Stimulated activated naive CD8-positive, alpha-beta T cell treated with anti-CD3 and anti-CD28 coated beads, Interleukin-15, amount 100 ng/mL, for 72 hours (primary cell): Measurements from ENCODE around the gene FLT3LG.
A peak's percentile ranks its signal among the peaks of the same experiment; 100 is the strongest.

Source experiments
- ATAC-seq: fragments of 150-1000 bp; cut with Tn5 transposase; 2 replicates; pipeline ENCODE4 v1.10.0; 2021; ENCODE audit warnings: mild to moderate bottlenecking, moderate library complexity
- DNase-seq, 2 donors: peaks; one replicate each; pipeline ENCODE4 v3.0.0; 2021 to 2022
- H3K27ac Mint-ChIP-seq, 2 donors: one replicate each; pipeline ENCODE4 v1.8.0; 2022; ENCODE audit warnings: mild to moderate bottlenecking in 2 of 2, mixed read lengths in 2 of 2, moderate library complexity in 2 of 2
- H3K27me3 Mint-ChIP-seq: one replicate; pipeline ENCODE4 v1.8.0; 2022; ENCODE audit warnings: mixed read lengths
- H3K4me1 Mint-ChIP-seq: one replicate; pipeline ENCODE4 v1.8.0; 2022; ENCODE audit warnings: mild to moderate bottlenecking, mixed read lengths
- H3K4me3 Mint-ChIP-seq, 2 donors: one replicate each; pipeline ENCODE4 v1.8.0; 2022; ENCODE audit warnings: mild to moderate bottlenecking in 2 of 2, mixed read lengths in 2 of 2, moderate library complexity in 1 of 2
- H3K9me3 Mint-ChIP-seq, 2 donors: one replicate each; pipeline ENCODE4 v1.8.0; 2022; ENCODE audit warnings: mixed read lengths in 2 of 2

Gene FLT3LG

DNA sequence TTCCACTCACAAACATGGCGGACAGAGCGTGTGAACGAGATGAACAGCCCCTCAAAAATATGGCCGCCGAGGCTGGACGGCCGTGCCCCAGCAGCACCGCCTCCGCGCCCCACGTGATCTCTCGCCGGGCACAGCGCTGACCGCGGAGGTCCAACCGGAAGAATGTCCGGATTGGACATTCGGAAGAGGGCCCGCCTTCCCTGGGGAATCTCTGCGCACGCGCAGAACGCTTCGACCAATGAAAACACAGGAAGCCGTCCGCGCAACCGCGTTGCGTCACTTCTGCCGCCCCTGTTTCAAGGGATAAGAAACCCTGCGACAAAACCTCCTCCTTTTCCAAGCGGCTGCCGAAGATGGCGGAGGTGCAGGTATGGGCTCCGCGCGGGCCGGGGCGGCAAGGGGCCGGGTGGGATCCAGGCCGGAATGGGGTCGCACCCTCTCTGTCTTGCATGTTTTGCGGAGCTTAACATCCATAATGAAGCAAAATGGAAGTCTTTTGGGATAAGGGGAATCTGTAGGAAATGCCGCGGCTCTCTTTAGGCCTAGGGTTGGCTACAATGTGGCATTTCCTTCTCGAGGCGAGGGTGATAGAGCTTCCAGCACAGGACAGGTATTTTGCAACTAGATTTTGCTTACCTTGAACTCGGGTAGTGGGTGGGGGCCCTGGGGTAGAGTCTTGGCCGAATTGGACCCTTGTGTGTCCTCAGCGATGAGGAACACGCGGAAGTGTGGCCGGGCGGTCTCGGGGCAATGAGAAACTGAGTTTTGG is 13.4 kb downstream of the FLT3LG start, which contains the start of gene RPL13A:
Gene RPL13A, plus strand, starts transcription at position 332 of the 769 bp plus-strand sequence. Its CDS starts 22 bp downstream, at position 354.
- no peaks in the 10 kb centered on the region for H3K9me3 Mint-ChIP-seq
- DNase-seq, result peak; percentile 100
- H3K4me3 Mint-ChIP-seq, result peak within 1 kb of the TSS; percentile 98 to 100
- ATAC-seq, result peak; percentile 93
- H3K27me3 Mint-ChIP-seq, result no peaks in the 10 kb centered on the region
- H3K4me1 Mint-ChIP-seq, result peaks cover 72% of the 10 kb centered on the region
- peak within 1 kb of the TSS; percentile 99 to 100 for H3K27ac Mint-ChIP-seq

DNA sequence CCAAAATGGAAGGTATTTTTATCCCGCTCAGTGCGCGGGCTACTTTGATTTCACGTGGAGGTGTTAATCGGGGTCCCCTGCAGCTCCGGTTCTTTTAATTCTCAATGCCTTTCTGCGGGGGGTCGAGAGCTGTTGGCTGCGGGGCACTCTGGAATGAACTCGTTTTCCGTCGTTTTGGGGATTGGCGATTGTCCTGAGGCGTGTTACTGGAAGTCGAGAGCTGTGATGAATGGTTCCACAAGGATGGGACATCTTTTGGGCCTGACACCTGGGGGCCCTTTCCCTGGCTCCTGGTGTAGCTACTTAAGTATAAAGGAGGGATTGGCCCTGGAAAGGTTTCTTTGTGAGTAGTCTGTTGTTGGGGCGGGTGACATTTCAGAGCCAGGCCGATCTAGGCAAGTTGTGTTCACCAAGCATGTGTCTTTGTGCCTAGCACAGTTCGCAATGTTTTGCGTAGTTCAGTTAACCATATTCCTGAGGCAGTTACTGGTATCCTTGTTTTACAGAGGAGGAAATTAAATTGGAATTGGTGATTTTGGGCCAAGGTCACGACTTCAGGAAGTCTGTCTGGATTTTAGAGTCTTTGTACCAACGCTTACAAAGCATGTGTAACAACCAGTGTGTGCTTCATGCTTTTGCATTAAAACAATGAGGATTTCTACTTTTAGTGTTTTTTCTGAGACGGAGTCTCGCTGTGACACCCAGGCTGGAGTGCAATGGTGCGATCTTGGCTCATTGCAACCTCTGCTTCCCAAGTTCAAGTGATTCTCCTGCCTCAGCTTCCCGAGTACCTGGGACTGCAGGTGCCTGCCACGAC is 14.2 kb downstream of the FLT3LG start:
- Mint-ChIP-seq H3K4me1 (peaks cover 79% of the 10 kb centered on the region), H3K9me3 (no peaks in the 10 kb centered on the region), H3K27ac (peak overlapping the region; percentile 99 to 100), H3K4me3 (peak overlapping the region; percentile 98 to 100), H3K27me3 (no peaks in the 10 kb centered on the region)
- DNase-seq (no peak), ATAC-seq (no peak)

DNA sequence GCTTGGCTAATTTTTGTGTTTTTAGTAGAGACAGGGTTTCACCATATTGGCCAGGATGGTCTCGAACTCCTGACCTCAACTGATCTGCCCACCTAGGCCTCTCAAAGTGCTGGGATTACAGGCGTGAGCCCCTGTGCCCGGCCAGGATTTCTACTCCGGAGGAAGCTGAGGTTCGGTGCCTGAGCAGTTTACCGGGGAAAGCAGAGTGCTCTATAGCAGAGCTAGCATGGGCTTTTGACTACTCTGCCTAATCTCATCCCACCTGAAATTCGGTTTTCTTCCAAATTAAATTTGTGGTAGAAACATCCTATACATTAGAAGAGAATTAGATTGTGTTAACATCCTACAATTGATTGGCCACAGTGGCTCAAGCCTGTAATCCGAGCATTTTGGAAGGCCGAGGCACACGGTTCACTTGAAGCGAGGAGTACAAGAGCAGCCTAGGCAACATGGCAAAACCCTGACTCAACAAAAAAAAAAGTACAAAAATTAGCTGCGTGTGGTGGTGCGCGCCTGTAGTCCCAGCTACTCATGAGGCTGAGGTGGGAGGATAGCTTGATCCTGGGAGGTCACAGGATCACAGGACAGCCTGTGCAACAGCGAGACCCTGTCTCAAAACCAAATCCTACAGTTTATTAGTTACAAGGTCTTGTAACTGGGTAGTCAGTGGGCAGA is 15.0 kb downstream of the FLT3LG start:
- Mint-ChIP-seq H3K4me3 (peak overlapping the region; percentile 98 to 100), H3K27me3 (no peaks in the 10 kb centered on the region), H3K9me3 (no peaks in the 10 kb centered on the region), H3K27ac (peak overlapping the region; percentile 99 to 100), H3K4me1 (peaks cover 76% of the 10 kb centered on the region)
- DNase-seq (no peak), ATAC-seq (no peak)

DNA sequence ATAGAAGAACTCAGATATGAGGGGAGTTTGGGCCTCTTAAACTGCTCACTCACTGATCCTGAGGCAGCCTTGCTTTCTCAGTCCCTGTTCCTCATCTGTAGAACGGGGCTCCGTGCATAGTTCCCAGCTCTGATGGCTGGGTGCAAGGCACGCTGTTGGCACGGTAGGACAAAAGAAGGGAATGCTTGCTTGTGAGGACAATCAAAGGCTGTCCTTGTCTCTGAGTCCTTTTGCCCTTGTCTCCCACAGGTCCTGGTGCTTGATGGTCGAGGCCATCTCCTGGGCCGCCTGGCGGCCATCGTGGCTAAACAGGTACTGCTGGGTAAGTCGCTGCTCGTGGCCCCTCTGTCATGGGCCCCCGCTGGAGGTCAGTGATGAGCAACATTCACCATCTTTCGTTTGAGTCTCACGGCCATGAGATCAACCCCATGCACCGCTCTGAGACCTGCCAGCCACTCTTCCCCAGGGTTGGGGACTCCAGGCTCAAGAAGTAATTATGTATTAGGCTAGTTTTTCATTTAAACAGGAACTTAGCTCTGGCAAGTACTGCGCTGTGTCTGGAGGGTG is 15.7 kb downstream of the FLT3LG start:
- Mint-ChIP-seq H3K27me3 (no peaks in the 10 kb centered on the region), H3K9me3 (no peaks in the 10 kb centered on the region), H3K4me3 (peak overlapping the region; percentile 98 to 100), H3K27ac (peak overlapping the region; percentile 82 to 100), H3K4me1 (peaks cover 76% of the 10 kb centered on the region)
- no peak for ATAC-seq
- DNase-seq, result no peak

DNA sequence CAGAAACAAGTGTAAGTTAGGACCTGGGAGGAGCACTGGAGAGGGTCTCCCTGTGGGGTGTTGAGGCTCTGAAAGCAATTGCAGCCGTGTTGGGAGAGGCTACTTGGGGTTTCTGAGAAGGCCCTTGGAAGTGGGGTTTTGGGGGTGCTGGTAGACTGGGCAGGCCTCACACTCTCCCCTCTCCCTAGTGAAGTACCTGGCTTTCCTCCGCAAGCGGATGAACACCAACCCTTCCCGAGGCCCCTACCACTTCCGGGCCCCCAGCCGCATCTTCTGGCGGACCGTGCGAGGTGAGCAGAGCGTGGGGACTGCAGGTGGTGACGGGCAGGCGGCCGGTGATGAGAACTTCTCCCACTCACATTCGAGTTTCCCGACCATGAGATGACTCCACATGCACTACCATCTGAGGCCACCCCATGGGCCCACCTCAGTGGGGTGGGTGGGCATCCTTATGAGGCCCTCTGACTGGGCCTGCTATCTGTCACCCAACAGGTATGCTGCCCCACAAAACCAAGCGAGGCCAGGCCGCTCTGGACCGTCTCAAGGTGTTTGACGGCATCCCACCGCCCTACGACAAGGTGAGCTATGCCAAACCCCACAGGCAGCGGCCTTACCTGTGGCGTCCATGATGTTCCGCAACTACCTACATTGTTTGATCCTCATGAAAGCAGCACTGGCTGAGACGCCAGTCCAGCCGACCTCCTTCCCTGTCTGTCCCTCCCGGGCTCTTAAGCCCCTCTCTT is 16.4 kb downstream of the FLT3LG start:
- no peak for DNase-seq
- ATAC-seq, result no peak
- Mint-ChIP-seq H3K4me1 (peaks cover 83% of the 10 kb centered on the region), H3K27ac (peak overlapping the region; percentile 82 to 100), H3K4me3 (peak overlapping the region; percentile 98 to 100), H3K27me3 (no peaks in the 10 kb centered on the region), H3K9me3 (no peaks in the 10 kb centered on the region)

DNA sequence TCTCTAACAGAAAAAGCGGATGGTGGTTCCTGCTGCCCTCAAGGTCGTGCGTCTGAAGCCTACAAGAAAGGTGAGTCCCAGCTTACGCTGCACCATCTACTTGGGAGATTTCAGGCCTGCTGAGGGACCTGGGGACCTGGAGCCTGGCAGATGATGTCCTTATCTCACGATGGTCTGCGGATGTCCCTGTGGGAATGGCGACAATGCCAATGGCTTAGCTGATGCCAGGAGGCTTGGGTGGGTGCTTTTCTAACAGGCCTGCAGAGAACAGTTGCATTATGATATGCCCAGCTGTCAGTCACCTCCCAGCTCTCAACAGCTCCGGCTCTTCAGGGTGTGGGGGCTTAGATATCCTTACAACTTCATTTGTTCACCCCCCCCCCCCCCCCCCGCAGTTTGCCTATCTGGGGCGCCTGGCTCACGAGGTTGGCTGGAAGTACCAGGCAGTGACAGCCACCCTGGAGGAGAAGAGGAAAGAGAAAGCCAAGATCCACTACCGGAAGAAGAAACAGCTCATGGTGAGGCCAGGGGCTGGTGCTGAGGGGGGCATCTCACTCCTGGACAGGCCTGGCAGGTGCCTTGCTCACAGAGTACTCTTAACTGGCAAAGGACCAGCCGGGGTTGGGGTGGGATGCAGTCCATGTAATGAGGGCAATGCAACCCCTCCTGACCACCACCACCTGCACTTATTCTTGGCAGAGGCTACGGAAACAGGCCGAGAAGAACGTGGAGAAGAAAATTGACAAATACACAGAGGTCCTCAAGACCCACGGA is 17.2 kb downstream of the FLT3LG start:
- Mint-ChIP-seq H3K27me3 (no peaks in the 10 kb centered on the region), H3K4me3 (peak overlapping the region; percentile 98 to 100), H3K4me1 (peaks cover 81% of the 10 kb centered on the region), H3K27ac (peak overlapping the region; percentile 69 to 96), H3K9me3 (no peaks in the 10 kb centered on the region)
- no peak for ATAC-seq
- DNase-seq, result no peak

DNA sequence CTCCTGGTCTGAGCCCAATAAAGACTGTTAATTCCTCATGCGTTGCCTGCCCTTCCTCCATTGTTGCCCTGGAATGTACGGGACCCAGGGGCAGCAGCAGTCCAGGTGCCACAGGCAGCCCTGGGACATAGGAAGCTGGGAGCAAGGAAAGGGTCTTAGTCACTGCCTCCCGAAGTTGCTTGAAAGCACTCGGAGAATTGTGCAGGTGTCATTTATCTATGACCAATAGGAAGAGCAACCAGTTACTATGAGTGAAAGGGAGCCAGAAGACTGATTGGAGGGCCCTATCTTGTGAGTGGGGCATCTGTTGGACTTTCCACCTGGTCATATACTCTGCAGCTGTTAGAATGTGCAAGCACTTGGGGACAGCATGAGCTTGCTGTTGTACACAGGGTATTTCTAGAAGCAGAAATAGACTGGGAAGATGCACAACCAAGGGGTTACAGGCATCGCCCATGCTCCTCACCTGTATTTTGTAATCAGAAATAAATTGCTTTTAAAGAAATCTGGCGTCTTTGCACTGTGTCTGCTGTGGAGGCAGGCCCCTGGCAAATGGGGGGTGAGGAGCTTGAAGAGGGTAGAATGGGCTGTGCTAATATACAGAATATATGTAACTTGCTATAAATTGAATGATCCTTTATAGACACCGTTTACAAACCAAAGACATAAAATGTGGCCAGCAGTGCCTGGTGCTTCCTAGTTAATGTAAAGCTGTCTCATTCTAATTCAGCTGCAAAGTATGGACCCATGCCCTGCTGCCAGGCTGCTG is 18.0 kb downstream of the FLT3LG start:
- no peaks in the 10 kb centered on the region for H3K27me3 Mint-ChIP-seq
- ATAC-seq (no peak), DNase-seq (no peak)
- H3K9me3 Mint-ChIP-seq, result no peaks in the 10 kb centered on the region
- H3K4me1 Mint-ChIP-seq, result peaks cover 75% of the 10 kb centered on the region
- no peak overlapping the region for H3K4me3 Mint-ChIP-seq
- peak overlapping the region in 1 of 2 donors; percentile 96 for H3K27ac Mint-ChIP-seq

DNA sequence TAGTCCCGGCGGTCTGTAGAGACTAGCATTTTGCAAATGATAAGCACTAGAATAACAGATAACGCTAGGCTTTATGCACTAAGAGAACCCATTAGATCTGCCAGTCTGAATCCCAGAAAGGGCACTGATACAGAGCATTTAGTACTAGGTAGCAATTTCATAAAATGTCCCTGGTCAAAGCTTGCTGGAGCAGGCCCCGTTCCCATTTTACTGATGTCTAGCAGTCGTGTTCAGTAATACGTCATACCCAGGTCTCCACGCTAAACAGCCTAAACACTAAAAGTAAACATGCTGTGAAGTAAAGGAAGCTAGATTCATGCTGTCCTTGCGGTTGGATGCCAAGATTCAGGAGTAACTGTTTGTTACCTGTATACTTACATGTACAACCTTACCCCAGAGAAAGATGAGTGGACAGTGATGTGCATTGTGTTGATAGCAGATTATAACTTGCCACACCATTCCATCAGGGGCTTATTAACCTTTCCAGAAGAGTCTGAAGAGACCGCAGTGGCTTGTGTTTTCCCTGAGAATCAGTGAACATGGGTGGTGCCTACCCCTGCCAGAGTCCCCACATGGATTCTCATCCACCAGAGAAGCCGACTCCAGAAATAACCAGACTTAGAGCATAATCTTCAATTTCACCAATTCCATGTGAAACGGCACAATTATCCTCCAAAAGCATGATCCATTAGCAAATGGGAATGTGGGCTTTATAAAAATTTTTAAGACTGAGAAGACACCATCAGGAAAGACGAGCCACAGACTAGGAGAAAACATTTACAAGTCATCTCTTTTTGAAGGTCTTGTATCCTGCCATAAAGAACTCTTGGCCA is 18.8 kb downstream of the FLT3LG start:
- Mint-ChIP-seq H3K27ac (peak overlapping the region; percentile 64 to 85), H3K27me3 (no peaks in the 10 kb centered on the region), H3K4me1 (peaks cover 75% of the 10 kb centered on the region), H3K9me3 (no peaks in the 10 kb centered on the region), H3K4me3 (no peak overlapping the region)
- no peak for ATAC-seq
- DNase-seq, result no peak

DNA sequence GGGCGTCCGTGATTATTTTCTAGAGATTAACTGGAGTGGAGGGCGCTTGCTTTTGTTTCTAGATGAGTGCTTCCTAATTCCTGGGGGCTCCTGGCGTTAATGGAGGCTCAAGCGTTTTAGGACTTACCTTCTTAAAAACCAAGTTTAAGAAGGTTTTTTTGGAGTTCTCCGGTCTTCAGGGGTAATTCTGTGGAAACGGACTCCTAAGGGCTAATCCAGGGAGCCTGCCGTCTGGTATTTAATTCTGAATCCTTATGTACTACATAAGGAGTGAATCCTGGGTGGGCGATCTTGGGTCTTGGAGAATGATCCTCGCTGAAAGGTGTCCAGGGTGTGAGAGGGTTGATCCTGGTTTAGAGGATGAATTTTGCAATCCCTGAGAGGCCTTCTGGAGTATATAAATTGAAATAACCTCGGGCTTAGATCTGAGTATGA is 22.6 kb downstream of the FLT3LG start:
- DNase-seq (no peak), ATAC-seq (no peak)
- peak overlapping the region; percentile 93 to 100 for H3K4me3 Mint-ChIP-seq
- H3K9me3 Mint-ChIP-seq, result no peaks in the 10 kb centered on the region
- no peaks in the 10 kb centered on the region for H3K27me3 Mint-ChIP-seq
- peaks cover 79% of the 10 kb centered on the region for H3K4me1 Mint-ChIP-seq
- H3K27ac Mint-ChIP-seq, result peak overlapping the region; percentile 97 to 100

DNA sequence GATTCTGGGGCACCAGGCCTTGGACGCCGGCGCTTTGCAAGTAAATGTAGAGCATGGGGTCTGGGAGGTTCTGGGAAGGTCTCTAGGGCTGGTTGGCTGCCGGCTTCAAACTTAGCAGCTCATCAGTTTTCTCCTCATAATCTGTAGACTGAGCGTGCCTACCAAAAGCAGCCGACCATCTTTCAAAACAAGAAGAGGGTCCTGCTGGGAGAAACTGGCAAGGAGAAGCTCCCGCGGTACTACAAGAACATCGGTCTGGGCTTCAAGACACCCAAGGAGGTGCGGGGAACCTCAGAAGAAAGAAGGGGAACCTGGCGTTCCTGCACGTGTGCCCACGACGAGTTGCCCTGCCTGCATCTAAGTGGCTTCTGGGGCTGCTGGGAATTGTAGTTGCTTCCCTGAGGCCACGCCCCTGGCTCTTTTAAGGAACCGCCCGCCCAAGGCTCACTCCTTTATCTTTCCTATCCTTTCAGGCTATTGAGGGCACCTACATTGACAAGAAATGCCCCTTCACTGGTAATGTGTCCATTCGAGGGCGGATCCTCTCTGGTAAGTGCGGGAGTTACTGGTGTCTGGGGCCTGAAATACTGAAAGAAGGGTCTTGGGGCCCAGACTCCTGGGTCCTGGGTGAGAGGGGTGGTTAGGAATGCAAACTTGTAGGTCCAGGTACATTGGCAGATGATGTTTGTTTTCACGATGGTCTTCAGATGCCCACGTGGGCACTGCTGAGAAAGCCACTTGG is 23.2 kb downstream of the FLT3LG start:
- Mint-ChIP-seq H3K27ac (peak overlapping the region; percentile 97 to 100), H3K4me3 (peak overlapping the region; percentile 93 to 100), H3K4me1 (peaks cover 79% of the 10 kb centered on the region), H3K27me3 (no peaks in the 10 kb centered on the region), H3K9me3 (no peaks in the 10 kb centered on the region)
- DNase-seq (peak in 1 of 2 donors; percentile 61), ATAC-seq (no peak)

DNA sequence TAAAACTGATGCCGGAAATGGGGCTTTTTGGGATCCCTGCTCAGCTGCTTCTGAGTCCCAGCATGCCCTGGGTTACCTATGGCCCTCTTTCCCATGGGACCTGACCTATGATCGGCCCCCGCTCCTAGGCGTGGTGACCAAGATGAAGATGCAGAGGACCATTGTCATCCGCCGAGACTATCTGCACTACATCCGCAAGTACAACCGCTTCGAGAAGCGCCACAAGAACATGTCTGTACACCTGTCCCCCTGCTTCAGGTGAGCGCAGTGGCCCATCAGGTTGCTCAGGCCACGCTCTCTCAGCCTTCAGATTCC is 23.7 kb downstream of the FLT3LG start:
- H3K4me3 Mint-ChIP-seq, result peak overlapping the region; percentile 93 to 100

DNA sequence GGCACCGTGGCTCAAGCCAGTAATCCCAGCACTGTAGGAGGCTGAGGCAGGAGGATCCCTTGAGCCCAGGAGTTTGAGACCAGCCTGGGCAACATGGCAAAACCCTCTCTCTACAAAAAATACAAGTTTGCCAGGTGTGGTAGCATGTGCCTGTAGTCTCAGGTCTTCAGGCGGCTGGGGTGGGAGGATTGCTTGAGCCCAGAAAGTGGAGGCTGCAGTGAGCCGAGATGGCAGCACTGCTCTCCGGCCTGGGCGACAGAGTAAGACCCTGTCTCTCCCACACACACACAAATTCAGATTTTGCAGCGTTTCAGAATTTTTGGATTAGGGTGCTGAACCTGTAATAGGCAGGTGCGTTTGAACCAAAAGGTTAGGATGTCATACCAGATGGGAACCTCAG is 24.5 kb downstream of the FLT3LG start:
- no peaks in the 10 kb centered on the region for H3K27me3 Mint-ChIP-seq
- DNase-seq (no peak), ATAC-seq (no peak)
- H3K4me3 Mint-ChIP-seq, result peak overlapping the region; percentile 93 to 100
- H3K27ac Mint-ChIP-seq, result peak overlapping the region; percentile 91 to 96
- H3K4me1 Mint-ChIP-seq, result peaks cover 77% of the 10 kb centered on the region
- H3K9me3 Mint-ChIP-seq, result no peaks in the 10 kb centered on the region

More for the DNA sequence above, 23.7 kb downstream of the FLT3LG start:
- peaks cover 79% of the 10 kb centered on the region for H3K4me1 Mint-ChIP-seq
- no peak for ATAC-seq
- DNase-seq, result no peak
- H3K9me3 Mint-ChIP-seq, result no peaks in the 10 kb centered on the region
- H3K27ac Mint-ChIP-seq, result peak overlapping the region in 1 of 2 donors; percentile 100
- H3K27me3 Mint-ChIP-seq, result no peaks in the 10 kb centered on the region
